DOHH2 (cell line): ENCODE results near the gene MYOZ2.

Experiments
- H3F3A ChIP-seq: fragments of 200-600 bp; sonication (generic), shearing (Covaris generic); 2 replicates; pipeline ENCODE4 v1.6.0; 2016; ENCODE audit warnings: antibody characterized with exemption, mild to moderate bottlenecking; ENCODE audit not compliant: control insufficient read depth, insufficient read depth
- H3K27ac ChIP-seq: fragments of 200-600 bp; sonication (generic); 2 replicates; pipeline ENCODE4 v1.5.1; 2014; ENCODE audit warnings: low read depth, mild to moderate bottlenecking, low read length, moderate library complexity
- H3K27me3 ChIP-seq: fragments of 200-600 bp; sonication (generic); 2 replicates; pipeline ENCODE4 v1.6.1; 2014; ENCODE audit warnings: mild to moderate bottlenecking, low read length, mixed read lengths; ENCODE audit not compliant: control insufficient read depth
- H3K36me3 ChIP-seq: fragments of 200-600 bp; sonication (generic); 2 replicates; pipeline ENCODE4 v1.6.1; 2014; ENCODE audit warnings: mild to moderate bottlenecking, low read length, moderate library complexity, mixed read lengths; ENCODE audit not compliant: control insufficient read depth
- H3K4me1 ChIP-seq: fragments of 200-600 bp; sonication (generic); 2 replicates; pipeline ENCODE4 v1.6.1; 2014; ENCODE audit warnings: mild to moderate bottlenecking, low read length, mixed read lengths; ENCODE audit not compliant: control insufficient read depth
- H3K4me2 ChIP-seq: fragments of 200-600 bp; sonication (generic); 2 replicates; pipeline ENCODE4 v1.6.0; 2014; ENCODE audit warnings: mild to moderate bottlenecking, low read length, moderate library complexity
- H3K4me3 ChIP-seq: fragments of 200-600 bp; sonication (generic); 2 replicates; pipeline ENCODE4 v1.5.1; 2014; ENCODE audit warnings: mild to moderate bottlenecking, low read length, mixed read lengths
- H3K79me2 ChIP-seq: fragments of 200-600 bp; sonication (generic); 2 replicates; pipeline ENCODE4 v1.6.1; 2014; ENCODE audit warnings: mild to moderate bottlenecking, low read length, mixed read lengths; ENCODE audit not compliant: control insufficient read depth
- H3K9me2 ChIP-seq: fragments of 200-600 bp; sonication (generic); replicated peaks from 2 replicates; pipeline ENCODE4 v1.6.1; 2014; ENCODE audit warnings: mild to moderate bottlenecking, low read length, mixed read lengths; ENCODE audit not compliant: control insufficient read depth
- H3K9me3 ChIP-seq: fragments of 200-600 bp; sonication (generic); 2 replicates; pipeline ENCODE4 v1.6.1; 2014; ENCODE audit warnings: antibody characterized with exemption, low read length, mixed read lengths; ENCODE audit not compliant: control insufficient read depth, insufficient read depth
- H4K20me1 ChIP-seq: fragments of 200-600 bp; sonication (generic); 2 replicates; pipeline ENCODE4 v1.6.0; 2014; ENCODE audit warnings: low read depth, mild to moderate bottlenecking, antibody characterized with exemption, low read length, moderate library complexity; ENCODE audit not compliant: control insufficient read depth, insufficient read depth
- CTCF ChIP-seq: fragments of 200-600 bp; sonication (generic); IDR thresholded peaks from one replicate; pipeline ENCODE4 v1.5.1; 2014; ENCODE audit warnings: antibody characterized with exemption, mild to moderate bottlenecking, low read depth, low read length; ENCODE audit not compliant: poor library complexity, severe bottlenecking
- EZH2phosphoT487 ChIP-seq: fragments of 200-600 bp; sonication (generic); IDR thresholded peaks from 2 replicates; pipeline ENCODE4 v1.6.1; 2017; ENCODE audit warnings: borderline replicate concordance, mild to moderate bottlenecking, antibody characterized with exemption, low read length, moderate library complexity, mixed read lengths

The MYOZ2 gene

DNA sequence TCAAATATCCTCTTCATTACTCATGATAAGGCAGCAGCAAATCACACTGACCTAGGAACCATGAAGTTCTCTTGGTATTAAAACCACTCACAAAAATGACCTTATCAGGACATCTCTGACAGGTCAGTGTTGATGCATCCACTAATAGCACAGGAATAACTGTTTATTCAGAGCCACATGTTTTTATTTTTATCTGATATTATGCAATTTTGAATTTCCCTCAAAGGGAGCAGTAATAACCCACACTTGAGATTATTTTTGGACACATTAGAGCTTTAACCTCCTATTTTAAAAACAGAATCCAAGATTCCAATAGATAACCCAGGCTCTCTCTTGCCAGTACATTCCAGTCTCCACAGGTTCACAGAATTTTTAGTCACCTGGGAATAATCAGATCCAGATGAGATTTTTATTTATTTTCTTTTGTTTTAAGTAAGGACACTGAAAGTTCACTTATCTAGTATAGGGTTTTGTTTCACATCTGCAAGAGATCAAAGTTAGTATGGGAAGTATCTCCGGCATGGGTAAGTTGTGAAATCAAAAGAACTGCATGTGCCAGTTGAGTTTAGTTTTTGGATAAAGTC lies 36.3 kb upstream of the MYOZ2 start:
- H3K27me3 ChIP-seq = no peaks in the 10 kb centered on the region
- H3F3A ChIP-seq = no peaks in the 10 kb centered on the region
- H3K79me2 ChIP-seq = no peaks in the 10 kb centered on the region
- no peaks in the 10 kb centered on the region for H3K36me3 ChIP-seq
- peaks cover 43% of the 10 kb centered on the region for H3K4me1 ChIP-seq
- no peaks in the 10 kb centered on the region for H3K9me2 ChIP-seq
- no peaks in the 10 kb centered on the region for H4K20me1 ChIP-seq
- no peaks in the 10 kb centered on the region for H3K9me3 ChIP-seq
- H3K4me3 ChIP-seq = no peak overlapping the region
- no peak overlapping the region for H3K4me2 ChIP-seq
- no peak overlapping the region for H3K27ac ChIP-seq
- TF ChIP-seq CTCF (no peak), EZH2phosphoT487 (no peak)

GRCh38 chr4:119100655-119101054 lies 35.0 kb upstream of the MYOZ2 start:
- no peaks in the 10 kb centered on the region for H3K79me2 ChIP-seq
- no peak overlapping the region for H3K4me3 ChIP-seq
- H3K36me3 ChIP-seq = no peaks in the 10 kb centered on the region
- peaks cover 42% of the 10 kb centered on the region for H3K4me1 ChIP-seq
- no peaks in the 10 kb centered on the region for H3F3A ChIP-seq
- no peaks in the 10 kb centered on the region for H3K27me3 ChIP-seq
- H3K9me3 ChIP-seq = no peaks in the 10 kb centered on the region
- no peaks in the 10 kb centered on the region for H3K9me2 ChIP-seq
- no peak overlapping the region for H3K27ac ChIP-seq
- TF ChIP-seq EZH2phosphoT487 (no peak), CTCF (no peak)
- no peaks in the 10 kb centered on the region for H4K20me1 ChIP-seq
- no peak overlapping the region for H3K4me2 ChIP-seq

DNA sequence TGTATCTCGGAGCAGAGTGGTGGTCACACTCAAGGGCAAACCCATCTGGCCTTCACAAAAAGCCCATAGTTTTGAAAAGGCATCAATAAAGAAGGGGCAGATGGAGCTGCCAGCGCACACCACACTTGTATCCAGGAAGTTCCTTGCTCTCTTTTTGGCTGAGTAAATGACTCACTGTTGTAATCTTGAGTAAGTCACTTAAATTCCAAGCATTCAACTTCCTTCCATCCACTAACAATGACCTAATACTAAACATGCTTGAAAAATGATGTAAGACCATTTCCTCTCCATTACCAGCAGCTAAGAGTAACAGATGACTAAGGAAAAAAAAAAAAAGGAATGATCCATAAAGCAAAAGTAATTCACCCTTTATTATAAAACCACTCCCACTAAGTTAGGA lies 32.4 kb upstream of the MYOZ2 start:
- H3F3A ChIP-seq = no peaks in the 10 kb centered on the region
- H3K4me1 ChIP-seq = peaks cover 30% of the 10 kb centered on the region
- no peak overlapping the region for H3K4me3 ChIP-seq
- H3K4me2 ChIP-seq = no peak overlapping the region
- TF ChIP-seq CTCF = no peak
- no peak for TF ChIP-seq EZH2phosphoT487
- H3K79me2 ChIP-seq = no peaks in the 10 kb centered on the region
- no peaks in the 10 kb centered on the region for H4K20me1 ChIP-seq
- no peaks in the 10 kb centered on the region for H3K36me3 ChIP-seq
- H3K9me2 ChIP-seq = no peaks in the 10 kb centered on the region
- no peaks in the 10 kb centered on the region; the same call in 1 of the 2 replicates for H3K9me3 ChIP-seq
- no peaks in the 10 kb centered on the region for H3K27me3 ChIP-seq
- H3K27ac ChIP-seq = no peak overlapping the region
